HCT116 (cell line): ENCODE data around the gene CCDC73.

Experiments
- EZH2 ChIP-seq: fragments of 200-600 bp; sonication (generic); IDR thresholded peaks from 2 replicates; pipeline ENCODE4 v1.6.1; 2017; ENCODE audit warnings: antibody characterized with exemption, mixed run types
- RAD21 ChIP-seq: IDR thresholded peaks from 2 replicates; pipeline ENCODE4 v1.6.1; 2012; ENCODE audit warnings: low read depth, mild to moderate bottlenecking
- SRF ChIP-seq: IDR thresholded peaks from 2 replicates; pipeline ENCODE4 v1.6.1; 2012; ENCODE audit warnings: low read depth
- TF ChIP-seq, protein P1 (sequence below), 3 experiments: fragments of 200-600 bp in 1 of 3; sonication (generic) in 1 of 3; IDR thresholded peaks in 2 of 3; conservative IDR thresholded peaks in 1 of 3; 2 replicates each; pipeline ENCODE4 v1.5.1; 2012 to 2017; ENCODE audit warnings: low read depth in 2 of 3, low read length in 2 of 3, antibody characterized with exemption in 1 of 3, borderline replicate concordance in 1 of 3, control low read depth in 1 of 3, mild to moderate bottlenecking in 1 of 3, mixed read lengths in 1 of 3, mixed run types in 1 of 3, moderate library complexity in 1 of 3; ENCODE audit not compliant: insufficient read depth in 1 of 3

DNA sequence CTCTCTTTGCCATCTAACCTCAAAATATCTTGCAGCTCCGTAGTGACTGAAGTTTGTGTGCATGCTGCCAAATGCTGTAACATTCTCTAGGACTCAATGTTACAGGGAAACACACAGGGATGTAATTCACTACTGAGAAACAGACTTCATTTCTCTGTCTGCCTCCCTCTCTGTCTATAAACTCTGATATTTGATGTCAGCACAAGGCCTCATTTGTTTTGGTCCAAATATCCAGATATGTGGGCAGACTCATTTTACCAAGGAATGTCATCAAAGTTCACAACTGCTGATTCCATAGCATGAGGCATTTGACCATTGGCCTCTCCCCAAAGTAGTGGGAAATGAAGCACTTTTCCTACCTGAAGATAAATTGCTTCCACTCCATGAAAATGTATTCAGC, 32.8 kb upstream of the CCDC73 start:
- TF ChIP-seq, protein P1, sequence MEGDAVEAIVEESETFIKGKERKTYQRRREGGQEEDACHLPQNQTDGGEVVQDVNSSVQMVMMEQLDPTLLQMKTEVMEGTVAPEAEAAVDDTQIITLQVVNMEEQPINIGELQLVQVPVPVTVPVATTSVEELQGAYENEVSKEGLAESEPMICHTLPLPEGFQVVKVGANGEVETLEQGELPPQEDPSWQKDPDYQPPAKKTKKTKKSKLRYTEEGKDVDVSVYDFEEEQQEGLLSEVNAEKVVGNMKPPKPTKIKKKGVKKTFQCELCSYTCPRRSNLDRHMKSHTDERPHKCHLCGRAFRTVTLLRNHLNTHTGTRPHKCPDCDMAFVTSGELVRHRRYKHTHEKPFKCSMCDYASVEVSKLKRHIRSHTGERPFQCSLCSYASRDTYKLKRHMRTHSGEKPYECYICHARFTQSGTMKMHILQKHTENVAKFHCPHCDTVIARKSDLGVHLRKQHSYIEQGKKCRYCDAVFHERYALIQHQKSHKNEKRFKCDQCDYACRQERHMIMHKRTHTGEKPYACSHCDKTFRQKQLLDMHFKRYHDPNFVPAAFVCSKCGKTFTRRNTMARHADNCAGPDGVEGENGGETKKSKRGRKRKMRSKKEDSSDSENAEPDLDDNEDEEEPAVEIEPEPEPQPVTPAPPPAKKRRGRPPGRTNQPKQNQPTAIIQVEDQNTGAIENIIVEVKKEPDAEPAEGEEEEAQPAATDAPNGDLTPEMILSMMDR (IDR thresholded peaks at IDR 0.05 in 2 of 3, conservative IDR thresholded peaks at IDR 0.05 in 1 of 3; ENCODE audit: borderline replicate concordance in 1 of 3, insufficient read depth in 1 of 3, low read depth in 2 of 3, low read length in 2 of 3), result no peak
- no peak for TF ChIP-seq SRF
- TF ChIP-seq RAD21, result no peak
- TF ChIP-seq EZH2, result no peak
